ENCODE data around the gene FAM163B. TPM values are rescaled to one million over a fixed set of nuclear protein-coding genes. Genes with fewer than 3 reads are reported as not detected.

The FAM163B gene
- polyA plus RNA-seq, 1 of the 3 experiments (the other 2 are of a cell fraction) = 0.05 TPM

DNA sequence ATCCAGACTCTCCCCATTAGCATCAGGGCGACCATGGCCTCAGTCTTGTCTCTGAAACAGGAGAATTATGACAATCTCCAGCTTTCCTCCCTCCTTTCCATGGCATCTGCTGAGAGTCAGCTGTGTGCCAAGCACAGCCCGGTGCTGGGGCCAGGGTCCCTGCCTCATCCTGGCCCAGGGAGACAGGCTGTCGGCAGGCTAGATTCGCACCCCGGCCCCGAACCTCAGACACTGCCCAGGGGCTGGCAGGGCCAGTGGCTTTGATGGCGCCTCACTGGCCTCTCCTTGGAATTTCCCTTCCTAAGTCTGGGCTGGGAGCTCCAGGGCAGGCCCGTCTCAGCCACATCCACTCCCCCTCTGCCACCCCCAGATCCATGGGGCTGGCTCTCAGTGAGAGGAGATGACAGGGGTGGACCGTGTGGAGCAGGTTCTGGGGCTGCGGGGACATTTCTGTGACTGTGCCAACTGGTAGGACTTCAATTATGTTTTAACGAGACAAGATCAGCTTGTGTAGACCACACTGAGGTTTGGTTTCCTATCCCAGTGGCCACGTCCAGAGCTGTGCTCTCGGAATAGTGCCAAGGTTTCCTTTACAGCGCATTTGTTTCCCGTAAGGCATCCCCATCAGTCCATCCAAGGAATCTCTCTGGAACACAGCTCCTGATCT, 15.5 kb downstream of the FAM163B start:
- no peak overlapping the region for H2AFZ ChIP-seq (ENCODE audit: low read depth)
- H3K27ac ChIP-seq (ENCODE audit: low read depth in 2 of 2, low read length in 1 of 2) = peak overlapping the region in 1 of 2 experiments; percentile 64; a peak in 2 of 4 replicates
- H3F3A ChIP-seq (replicated peaks; ENCODE audit: insufficient read depth) = no peaks in the 10 kb centered on the region
- H3K4me3 ChIP-seq (ENCODE audit: low read depth in 2 of 2, low read length in 1 of 2) = no peak overlapping the region
- H4K20me1 ChIP-seq (ENCODE audit: insufficient read depth) = no peaks in the 10 kb centered on the region
- H3K9me3 ChIP-seq = 0 out of 2 replicates have a peak, but pooled peaks cover 9% of the 10 kb centered on the region
- 71% methylated on average over 13 of the region's 15 CpGs for WGBS (ENCODE audit: low lambda C conversion rate)
- no peaks in the 10 kb centered on the region for H3K27me3 ChIP-seq (ENCODE audit: insufficient read depth)
- ChIA-PET CTCF (interaction anchor here (0.9 to 3.1 kb wide), 8 partner anchors 10 to 69 kb away, joined by 3 to 25 read pairs (median 4); partner anchors contain the start of gene DBH), POLR2A (interaction anchor here (1.0 to 1.3 kb wide), 5 partner anchors 8 to 98 kb away, joined by 4 to 5 read pairs (median 4); no protein-coding TSS in a partner anchor)
- no peak for DNase-seq
- H3K36me3 ChIP-seq (replicated peaks in 1 of 2; ENCODE audit: control insufficient read depth in 1 of 2, insufficient read depth in 2 of 2, low read length in 1 of 2) = no peaks in the 10 kb centered on the region
- no peak overlapping the region for H3K4me2 ChIP-seq
- H3K9me2 ChIP-seq = no peaks in the 10 kb centered on the region
- peaks cover 0 to 37% of the 10 kb centered on the region in 2 experiments; a peak in 1 of 4 replicates for H3K4me1 ChIP-seq (ENCODE audit: control insufficient read depth in 1 of 2, insufficient read depth in 2 of 2, low read depth in 1 of 2, low read length in 1 of 2)
- TF ChIP-seq, protein P1, sequence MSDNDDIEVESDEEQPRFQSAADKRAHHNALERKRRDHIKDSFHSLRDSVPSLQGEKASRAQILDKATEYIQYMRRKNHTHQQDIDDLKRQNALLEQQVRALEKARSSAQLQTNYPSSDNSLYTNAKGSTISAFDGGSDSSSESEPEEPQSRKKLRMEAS (IDR thresholded peaks at IDR 0.05; ENCODE audit: low read depth) = no peak
- TF ChIP-seq SIN3A (IDR thresholded peaks at IDR 0.05; ENCODE audit: borderline replicate concordance, low read depth, low read length) = no peak
- no peak overlapping the region for H3K9ac ChIP-seq
- no peaks in the 10 kb centered on the region for H3K79me2 ChIP-seq (ENCODE audit: insufficient read depth)

DNA sequence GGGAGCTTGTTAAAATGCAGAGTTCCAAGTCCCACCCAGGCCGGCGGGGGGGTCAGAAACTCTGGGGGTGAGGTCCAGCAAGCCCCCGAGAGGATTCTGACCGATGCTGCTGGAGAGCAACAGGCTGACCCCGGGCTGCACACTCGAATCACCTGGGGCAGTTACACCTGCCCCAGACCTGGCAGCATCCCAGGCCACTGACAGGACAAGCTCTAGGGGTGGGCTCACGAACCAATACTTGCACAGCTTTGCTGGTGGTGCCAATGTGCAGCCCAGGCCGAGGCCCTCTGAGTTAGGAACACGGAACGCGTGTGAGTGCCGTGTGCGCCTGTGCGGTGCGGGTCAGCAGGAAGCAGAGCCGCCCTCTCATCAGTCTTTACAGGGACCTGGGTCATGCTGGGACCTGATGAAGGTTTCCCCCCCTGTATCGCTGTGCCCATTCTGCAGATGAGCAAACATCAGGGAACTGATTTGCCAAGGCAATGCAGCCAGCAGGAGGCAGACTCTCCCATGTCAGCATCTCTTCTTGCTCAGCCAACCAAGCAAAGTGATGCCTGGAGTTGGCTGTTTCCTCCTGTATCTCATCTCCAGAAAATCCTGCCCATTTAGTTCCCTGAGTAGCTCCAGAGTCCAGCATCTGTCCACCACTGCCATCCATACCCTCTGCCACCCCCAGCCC, 16.3 kb downstream of the FAM163B start:
- no peak for TF ChIP-seq FOSL2 (IDR thresholded peaks at IDR 0.05; ENCODE audit: borderline replicate concordance, low read depth)
- TF ChIP-seq YY1 (IDR thresholded peaks at IDR 0.05; ENCODE audit: low read depth) = no peak
- no peak for TF ChIP-seq EP300 (IDR thresholded peaks at IDR 0.05; ENCODE audit: borderline replicate concordance in 1 of 2, low read depth in 1 of 2, low read length in 1 of 2)
- TF ChIP-seq RCOR1 (IDR thresholded peaks at IDR 0.05; ENCODE audit: low read length) = no peak
- TF ChIP-seq, protein P2, sequence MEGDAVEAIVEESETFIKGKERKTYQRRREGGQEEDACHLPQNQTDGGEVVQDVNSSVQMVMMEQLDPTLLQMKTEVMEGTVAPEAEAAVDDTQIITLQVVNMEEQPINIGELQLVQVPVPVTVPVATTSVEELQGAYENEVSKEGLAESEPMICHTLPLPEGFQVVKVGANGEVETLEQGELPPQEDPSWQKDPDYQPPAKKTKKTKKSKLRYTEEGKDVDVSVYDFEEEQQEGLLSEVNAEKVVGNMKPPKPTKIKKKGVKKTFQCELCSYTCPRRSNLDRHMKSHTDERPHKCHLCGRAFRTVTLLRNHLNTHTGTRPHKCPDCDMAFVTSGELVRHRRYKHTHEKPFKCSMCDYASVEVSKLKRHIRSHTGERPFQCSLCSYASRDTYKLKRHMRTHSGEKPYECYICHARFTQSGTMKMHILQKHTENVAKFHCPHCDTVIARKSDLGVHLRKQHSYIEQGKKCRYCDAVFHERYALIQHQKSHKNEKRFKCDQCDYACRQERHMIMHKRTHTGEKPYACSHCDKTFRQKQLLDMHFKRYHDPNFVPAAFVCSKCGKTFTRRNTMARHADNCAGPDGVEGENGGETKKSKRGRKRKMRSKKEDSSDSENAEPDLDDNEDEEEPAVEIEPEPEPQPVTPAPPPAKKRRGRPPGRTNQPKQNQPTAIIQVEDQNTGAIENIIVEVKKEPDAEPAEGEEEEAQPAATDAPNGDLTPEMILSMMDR (IDR thresholded peaks at IDR 0.05) = peak; percentile 12; the same call in 1 of the 2 replicates
- TF ChIP-seq SIN3A (IDR thresholded peaks at IDR 0.05; ENCODE audit: borderline replicate concordance, low read depth, low read length) = no peak
- TF ChIP-seq RAD21 (IDR thresholded peaks at IDR 0.05; ENCODE audit: low read length) = peak; percentile 48
- TF ChIP-seq SMC3 (IDR thresholded peaks at IDR 0.05; ENCODE audit: low read depth, low read length) = peak; percentile 27; the same call in 1 of the 2 replicates
- no peak for TF ChIP-seq TEAD4 (IDR thresholded peaks at IDR 0.05; ENCODE audit: borderline replicate concordance, insufficient read depth)
- no peak for TF ChIP-seq GABPA (IDR thresholded peaks at IDR 0.05; ENCODE audit: low read depth)
- no peak for TF ChIP-seq MEF2A (IDR thresholded peaks at IDR 0.05; ENCODE audit: borderline replicate concordance, low read depth)
- no peak for TF ChIP-seq FOXM1 (IDR thresholded peaks at IDR 0.05; ENCODE audit: low read depth)
- H3K9me2 ChIP-seq = no peaks in the 10 kb centered on the region
- no peak overlapping the region for H3K4me3 ChIP-seq (ENCODE audit: low read depth in 2 of 2, low read length in 1 of 2)
- ChIA-PET POLR2A (interaction anchor here (1.0 to 1.8 kb wide), 5 partner anchors 9 to 54 kb away, joined by 4 to 5 read pairs (median 4); partner anchors contain the start of gene DBH), CTCF (interaction anchor here (0.9 to 3.1 kb wide), 6 partner anchors 11 to 70 kb away, joined by 3 to 25 read pairs (median 4); no protein-coding TSS in a partner anchor)
- H3K79me2 ChIP-seq (ENCODE audit: insufficient read depth) = no peaks in the 10 kb centered on the region
- peaks cover 0 to 40% of the 10 kb centered on the region in 2 experiments; a peak in 1 of 4 replicates for H3K4me1 ChIP-seq (ENCODE audit: control insufficient read depth in 1 of 2, insufficient read depth in 2 of 2, low read depth in 1 of 2, low read length in 1 of 2)
- WGBS (ENCODE audit: low lambda C conversion rate) = 94% methylated on average over 7 of the region's 17 CpGs
- no peaks in the 10 kb centered on the region for H3K27me3 ChIP-seq (ENCODE audit: insufficient read depth)
- DNase-seq = no peak
- H3F3A ChIP-seq (replicated peaks; ENCODE audit: insufficient read depth) = no peaks in the 10 kb centered on the region
- H2AFZ ChIP-seq (ENCODE audit: low read depth) = no peak overlapping the region
- 0 out of 2 replicates have a peak, but pooled peaks cover 8% of the 10 kb centered on the region for H3K9me3 ChIP-seq
- no peaks in the 10 kb centered on the region for H4K20me1 ChIP-seq (ENCODE audit: insufficient read depth)
- no peaks in the 10 kb centered on the region for H3K36me3 ChIP-seq (replicated peaks in 1 of 2; ENCODE audit: control insufficient read depth in 1 of 2, insufficient read depth in 2 of 2, low read length in 1 of 2)
- no peak overlapping the region for H3K9ac ChIP-seq
- H3K27ac ChIP-seq (ENCODE audit: low read depth in 2 of 2, low read length in 1 of 2) = peak overlapping the region in 1 of 2 experiments; percentile 64; a peak in 2 of 4 replicates
- H3K4me2 ChIP-seq = no peak overlapping the region

All from SK-N-SH (cell line).